Vein endothelial cell (primary cell): ENCODE measurements around the gene ZNF181. TPM values are rescaled to one million over a fixed set of nuclear protein-coding genes. Genes with fewer than 3 reads are reported as not detected.

Source experiments
- total RNA-seq: library from RNA; depleted of rRNA; stranded (reverse); fragments of >200 nt; gene quantifications from 2 replicates; pipeline ENCODE4 v1.2.3, GENCODE V29; 2012

The ZNF181 gene
- total RNA-seq: 9.8 and 15.1 TPM in 2 replicates

DNA sequence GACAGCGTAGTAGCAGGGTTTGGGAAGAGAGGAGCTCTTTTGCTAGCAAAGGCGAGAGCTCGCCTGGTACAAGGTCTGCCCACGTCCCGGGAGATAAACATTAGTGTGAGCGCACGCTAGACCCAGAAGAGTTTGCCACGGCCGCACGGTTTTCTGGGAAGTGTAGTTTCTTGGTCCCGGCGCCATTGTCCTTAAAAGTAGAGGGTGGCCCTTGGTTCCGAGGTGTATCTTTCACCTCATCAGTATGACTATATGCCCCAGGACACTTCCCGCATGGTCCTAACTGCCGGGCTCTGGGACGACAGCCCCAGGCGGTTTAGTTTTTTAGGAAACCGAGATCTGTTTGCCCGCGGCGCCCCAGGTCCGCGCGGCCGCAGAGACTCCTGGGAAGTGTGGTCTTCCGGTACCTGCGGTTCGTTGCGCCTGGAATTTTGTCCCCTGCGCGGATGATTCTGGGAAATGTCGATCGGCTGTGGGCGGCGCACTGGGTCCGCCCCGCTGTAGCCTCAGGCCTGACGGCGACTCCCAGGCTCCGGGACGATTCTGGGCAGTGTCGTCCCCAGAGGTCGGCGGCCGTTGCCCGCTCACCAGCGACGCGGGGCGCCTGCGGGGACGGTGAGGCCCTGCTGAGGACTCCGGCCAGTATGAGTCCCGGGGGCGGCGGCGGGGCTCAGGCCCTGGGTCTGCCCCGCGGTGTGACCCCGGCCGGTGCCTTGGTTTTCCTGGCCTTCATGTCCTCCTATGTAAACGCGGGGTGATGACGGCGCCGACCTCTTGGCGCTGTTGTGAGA lies at the start of gene ZNF181:
Gene ZNF181 (plus strand): TSS at position 498 of the 791 bp plus-strand sequence. CDS start 795 bp downstream, outside the sequence.

DNA sequence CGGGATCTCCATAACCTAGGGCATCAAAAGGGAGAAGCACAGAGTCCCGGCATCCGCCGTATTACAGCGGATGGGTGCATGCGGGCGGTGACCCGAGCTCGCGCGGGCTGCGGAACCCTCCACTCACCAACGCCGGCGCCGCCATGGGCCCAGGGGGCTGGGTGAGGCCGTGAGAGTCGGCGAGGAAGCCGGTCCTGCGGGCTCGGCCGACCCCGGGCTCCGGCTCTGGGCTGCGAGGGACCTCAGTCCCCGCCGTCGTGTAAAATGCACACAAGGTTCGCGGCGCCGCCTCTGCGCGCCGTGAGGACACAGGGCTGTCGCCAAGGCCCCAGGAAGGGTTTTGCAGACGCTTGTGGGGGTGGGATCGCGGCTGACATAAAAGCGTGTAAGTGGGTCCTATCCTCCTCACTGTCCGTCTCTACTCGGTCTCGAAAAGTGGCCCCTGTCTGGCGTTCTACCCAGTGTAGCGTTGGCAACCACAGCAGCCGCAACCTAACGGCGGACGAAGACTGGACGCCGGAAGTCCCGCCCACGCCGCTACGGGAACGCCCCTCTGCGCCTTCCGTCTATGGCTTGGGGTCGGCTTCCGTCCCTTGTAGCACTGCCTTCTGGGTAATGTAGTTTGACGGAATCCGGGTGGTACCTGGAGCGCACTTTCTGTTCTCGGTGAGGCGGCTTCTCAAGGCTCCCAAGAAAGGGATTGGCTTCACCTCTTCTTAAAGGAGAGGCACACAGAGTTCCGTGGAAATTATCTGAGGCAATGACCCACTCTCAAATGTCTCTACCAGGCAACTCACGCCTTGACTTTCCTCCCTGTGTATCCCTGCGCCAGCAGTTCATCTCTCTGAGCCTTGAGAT lies 38.9 kb downstream of the ZNF181 start, which contains the start of gene ZNF599:
Gene ZNF599 (minus strand): TSS at position 519 of the 858 bp plus-strand sequence. CDS start 374 bp downstream, at position 145.

Other genes with a start within 250 kb of the ZNF181 start
- gene SCGB2B2, start 57.1 kb upstream of the ZNF181 start, total RNA-seq: 0.29 TPM in 1 of 2 replicates, not detected in the other
- 13.1 and 16.4 TPM in 2 replicates for gene ZNF302, start 56.6 kb upstream of the ZNF181 start, total RNA-seq
- 5.9 and 7.5 TPM in 2 replicates for gene ZNF599, start 39.0 kb downstream of the ZNF181 start, total RNA-seq
- gene ZNF30, start 192.7 kb downstream of the ZNF181 start, total RNA-seq: 3.9 and 5.1 TPM in 2 replicates
- gene ZNF792, start 230.0 kb downstream of the ZNF181 start, total RNA-seq: 40.2 and 51.6 TPM in 2 replicates